ENCODE data around the gene MEF2D.

GRCh38 chr1:156475568-156476500 lies 24.7 kb downstream of the MEF2D start:
- TF ChIP-seq, protein P1, sequence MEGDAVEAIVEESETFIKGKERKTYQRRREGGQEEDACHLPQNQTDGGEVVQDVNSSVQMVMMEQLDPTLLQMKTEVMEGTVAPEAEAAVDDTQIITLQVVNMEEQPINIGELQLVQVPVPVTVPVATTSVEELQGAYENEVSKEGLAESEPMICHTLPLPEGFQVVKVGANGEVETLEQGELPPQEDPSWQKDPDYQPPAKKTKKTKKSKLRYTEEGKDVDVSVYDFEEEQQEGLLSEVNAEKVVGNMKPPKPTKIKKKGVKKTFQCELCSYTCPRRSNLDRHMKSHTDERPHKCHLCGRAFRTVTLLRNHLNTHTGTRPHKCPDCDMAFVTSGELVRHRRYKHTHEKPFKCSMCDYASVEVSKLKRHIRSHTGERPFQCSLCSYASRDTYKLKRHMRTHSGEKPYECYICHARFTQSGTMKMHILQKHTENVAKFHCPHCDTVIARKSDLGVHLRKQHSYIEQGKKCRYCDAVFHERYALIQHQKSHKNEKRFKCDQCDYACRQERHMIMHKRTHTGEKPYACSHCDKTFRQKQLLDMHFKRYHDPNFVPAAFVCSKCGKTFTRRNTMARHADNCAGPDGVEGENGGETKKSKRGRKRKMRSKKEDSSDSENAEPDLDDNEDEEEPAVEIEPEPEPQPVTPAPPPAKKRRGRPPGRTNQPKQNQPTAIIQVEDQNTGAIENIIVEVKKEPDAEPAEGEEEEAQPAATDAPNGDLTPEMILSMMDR (IDR thresholded peaks at IDR 0.05; ENCODE audit: insufficient read depth, low read depth, low read length) = no peak
- TF ChIP-seq EZH2 (IDR thresholded peaks at IDR 0.05; ENCODE audit: insufficient read depth, low read length) = no peak
